Activated CD8-positive, alpha-beta memory T cell treated with anti-CD3 and anti-CD28 coated beads, Interleukin-2, amount 10 ng/mL, durations not matched to agents 7 days and 5 days (primary cell): ENCODE measurements around the gene TMEM45B. TPM values are rescaled to one million over a fixed set of nuclear protein-coding genes. Genes with fewer than 3 reads are reported as not detected.
"Not testable (repeated sequence)": the region's sequence is repeated elsewhere in the genome, so short reads cannot be mapped to it uniquely, and the experiment has no call there.

Experiments
- ATAC-seq: fragments of 150-1000 bp; cut with Tn5 transposase; one replicate; pipeline ENCODE4 v1.10.0; 2021; ENCODE audit warnings: moderate library complexity
- CTCF ChIA-PET: fragments of 350-600 bp; sonication (Branson Sonifier 250); formaldehyde crosslinking; loops from one replicate; lab custom pipeline; 2021; ENCODE audit warnings: antibody characterized with exemption; lab: Charles Lee
- DNase-seq: peaks from one replicate; pipeline ENCODE4 v3.0.0-alpha.2; 2020
- H3K27ac Mint-ChIP-seq: one replicate; pipeline ENCODE4 v1.8.0; 2021; ENCODE audit warnings: mild to moderate bottlenecking, mixed read lengths
- H3K27me3 Mint-ChIP-seq: one replicate; pipeline ENCODE4 v1.8.0; 2021; ENCODE audit warnings: mixed read lengths
- H3K36me3 Mint-ChIP-seq: one replicate; pipeline ENCODE4 v1.8.0; 2021; ENCODE audit warnings: mild to moderate bottlenecking, mixed read lengths
- H3K4me1 Mint-ChIP-seq: one replicate; pipeline ENCODE4 v1.8.0; 2021; ENCODE audit warnings: mixed read lengths
- H3K4me3 Mint-ChIP-seq: one replicate; pipeline ENCODE4 v1.8.0; 2021; ENCODE audit warnings: mild to moderate bottlenecking, moderate library complexity, mixed read lengths
- H3K9me3 Mint-ChIP-seq: one replicate; pipeline ENCODE4 v1.8.0; 2022; ENCODE audit warnings: low read depth, mixed read lengths
- total RNA-seq, 2 experiments: library from RNA; stranded (reverse); gene quantifications; one replicate each; pipeline ENCODE4 v1.2.3, GENCODE V29; 2021

The TMEM45B gene
- total RNA-seq, 2 experiments from 2014 or later: 0.18 TPM; not detected in 1

DNA sequence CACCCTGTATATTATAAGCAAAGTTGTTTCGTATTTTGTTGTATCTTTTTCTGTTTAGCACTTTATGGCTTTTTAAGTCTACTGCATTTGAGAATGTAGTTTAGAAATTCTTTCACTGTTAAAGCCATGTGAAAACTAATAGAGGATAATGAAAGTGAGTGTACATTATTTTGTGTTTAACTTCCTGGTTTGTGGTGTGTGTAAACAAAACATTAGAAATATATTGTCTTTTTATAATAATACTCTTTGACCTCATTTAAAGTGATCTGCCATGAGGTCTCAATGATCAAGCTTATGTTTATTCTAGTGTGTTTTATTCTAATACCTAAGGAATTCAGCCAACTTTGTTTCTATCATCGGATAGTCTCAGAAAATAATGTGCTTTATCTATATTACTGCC is 27.4 kb upstream of the TMEM45B start:
- DNase-seq (no peak), ATAC-seq (no peak)
- no peak overlapping the region for H3K4me3 Mint-ChIP-seq
- CTCF ChIA-PET: no interaction called here
- no peaks in the 10 kb centered on the region for H3K4me1 Mint-ChIP-seq
- H3K27me3 Mint-ChIP-seq: peaks cover 23% of the 10 kb centered on the region
- H3K9me3 Mint-ChIP-seq: no peaks in the 10 kb centered on the region
- H3K27ac Mint-ChIP-seq: no peak overlapping the region
- no peaks in the 10 kb centered on the region for H3K36me3 Mint-ChIP-seq

GRCh38 chr11:129790106-129790505 is 25.5 kb upstream of the TMEM45B start:
- H3K4me3 Mint-ChIP-seq: no peak overlapping the region
- peaks cover 23% of the 10 kb centered on the region for H3K27me3 Mint-ChIP-seq
- no peak overlapping the region for H3K27ac Mint-ChIP-seq
- DNase-seq (no peak), ATAC-seq (no peak)
- CTCF ChIA-PET: no interaction called here
- H3K9me3 Mint-ChIP-seq: no peaks in the 10 kb centered on the region
- H3K36me3 Mint-ChIP-seq: no peaks in the 10 kb centered on the region
- H3K4me1 Mint-ChIP-seq: no peaks in the 10 kb centered on the region

DNA sequence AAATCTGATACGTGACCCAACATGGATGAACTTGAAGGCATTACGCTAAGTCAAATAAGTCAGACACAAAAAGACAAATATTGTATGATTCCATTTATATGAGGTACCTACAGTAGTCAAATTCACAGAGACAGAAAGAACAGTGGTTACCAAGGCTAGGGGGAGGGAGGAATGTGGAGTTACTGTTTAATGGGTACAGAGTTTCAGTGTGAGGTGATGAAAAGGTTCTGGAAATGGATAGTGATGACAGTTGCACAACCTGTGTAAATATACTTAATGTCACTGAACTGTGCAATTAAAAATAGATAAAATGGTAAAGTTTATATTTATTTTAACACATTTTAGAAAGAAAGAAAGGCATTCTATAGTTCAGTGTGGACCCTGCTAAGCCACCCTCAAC is 24.1 kb upstream of the TMEM45B start:
- no peak overlapping the region for H3K27ac Mint-ChIP-seq
- H3K9me3 Mint-ChIP-seq: no peaks in the 10 kb centered on the region
- no peaks in the 10 kb centered on the region for H3K36me3 Mint-ChIP-seq
- peaks cover 25% of the 10 kb centered on the region for H3K27me3 Mint-ChIP-seq
- H3K4me1 Mint-ChIP-seq: no peaks in the 10 kb centered on the region
- no peak overlapping the region for H3K4me3 Mint-ChIP-seq
- no peak for ATAC-seq
- DNase-seq: no peak
- CTCF ChIA-PET: no interaction called here

GRCh38 chr11:129792663-129793062 is 23.0 kb upstream of the TMEM45B start:
- CTCF ChIA-PET: no interaction called here
- Mint-ChIP-seq H3K27ac (no peak overlapping the region), H3K4me3 (no peak overlapping the region), H3K9me3 (no peaks in the 10 kb centered on the region), H3K4me1 (no peaks in the 10 kb centered on the region), H3K27me3 (peaks cover 21% of the 10 kb centered on the region), H3K36me3 (no peaks in the 10 kb centered on the region)
- DNase-seq: no peak
- no peak for ATAC-seq

GRCh38 chr11:129795089-129795488 is 20.6 kb upstream of the TMEM45B start:
- CTCF ChIA-PET: no interaction called here
- H3K9me3 Mint-ChIP-seq: peaks cover 6% of the 10 kb centered on the region
- no peak for ATAC-seq

DNA sequence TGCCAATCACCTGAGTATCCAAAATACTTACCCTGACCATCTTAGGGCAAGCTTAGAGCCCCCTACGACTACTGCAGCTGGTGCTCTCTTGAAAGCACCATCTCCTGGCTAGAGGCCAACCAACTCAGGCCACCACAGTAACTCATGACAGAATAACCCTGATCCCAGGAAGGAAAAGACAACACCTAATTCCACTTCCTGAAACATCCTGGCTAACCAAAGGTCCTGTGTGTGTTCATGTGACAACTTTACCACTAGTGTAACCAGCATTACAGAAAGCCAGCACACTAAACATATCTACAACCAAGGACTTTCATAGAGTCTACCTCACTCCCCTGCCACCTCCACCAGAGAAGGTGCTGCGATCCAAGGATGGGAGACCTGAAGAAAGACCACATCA is 17.4 kb upstream of the TMEM45B start:
- CTCF ChIA-PET: interaction anchor here (1.0 kb wide), 1 partner anchor 48 kb away, joined by 3 read pairs; no protein-coding TSS in a partner anchor
- Mint-ChIP-seq H3K4me3 (no peak overlapping the region), H3K4me1 (no peaks in the 10 kb centered on the region), H3K36me3 (no peaks in the 10 kb centered on the region), H3K9me3 (peaks cover 6% of the 10 kb centered on the region), H3K27me3 (peaks cover 20% of the 10 kb centered on the region), H3K27ac (no peak overlapping the region)
- ATAC-seq (no peak), DNase-seq (no peak)

More at GRCh38 chr11:129795089-129795488, 20.6 kb upstream of the TMEM45B start:
- Mint-ChIP-seq H3K4me1 (no peaks in the 10 kb centered on the region), H3K27ac (no peak overlapping the region), H3K4me3 (no peak overlapping the region), H3K27me3 (peaks cover 27% of the 10 kb centered on the region), H3K36me3 (no peaks in the 10 kb centered on the region)
- DNase-seq: no peak

DNA sequence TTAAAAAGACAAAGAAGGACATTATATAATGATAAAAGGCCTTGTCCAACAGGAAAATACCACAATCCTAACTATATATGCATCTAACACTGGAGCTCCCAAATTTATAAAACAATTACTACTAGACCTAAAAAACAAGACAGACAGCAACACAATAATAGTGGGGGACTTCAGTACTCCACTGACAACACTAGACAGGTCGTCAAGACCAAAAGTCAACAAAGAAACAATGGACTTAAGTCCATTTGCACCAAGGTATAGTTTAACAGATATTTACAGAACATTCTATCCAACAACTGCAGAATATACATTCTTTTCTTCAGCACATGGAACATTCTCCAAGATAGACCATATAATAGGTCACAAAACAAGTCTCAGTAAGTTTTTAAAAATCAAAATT is 15.5 kb upstream of the TMEM45B start:
- DNase-seq, CTCF ChIA-PET, H3K36me3 Mint-ChIP-seq, H3K4me3 Mint-ChIP-seq, ATAC-seq, H3K9me3 Mint-ChIP-seq, H3K27ac Mint-ChIP-seq: not testable (repeated sequence)
- H3K4me1 Mint-ChIP-seq: peaks cover 11% of the 10 kb centered on the region
- peaks cover 35% of the 10 kb centered on the region for H3K27me3 Mint-ChIP-seq

DNA sequence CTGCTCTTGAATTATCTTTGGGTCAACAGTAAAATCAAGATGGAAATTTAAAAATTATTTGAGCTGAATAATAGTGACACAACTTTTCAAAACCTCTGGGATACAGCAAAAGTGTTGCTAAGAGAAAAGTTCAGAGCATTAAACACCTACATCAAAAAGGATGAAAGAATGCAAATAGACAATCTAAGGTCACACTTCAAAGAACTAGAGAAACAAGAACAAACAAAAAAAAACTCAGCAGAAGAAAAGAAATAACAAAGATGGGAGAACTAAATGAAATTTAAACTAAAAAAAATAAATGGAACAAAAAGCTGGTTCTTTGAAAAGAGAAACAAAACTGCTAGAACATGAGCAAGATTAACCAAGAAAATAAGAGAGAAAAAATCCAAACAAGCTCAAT is 15.0 kb upstream of the TMEM45B start:
- H3K9me3 Mint-ChIP-seq: peaks cover 6% of the 10 kb centered on the region
- H3K4me1 Mint-ChIP-seq: peaks cover 11% of the 10 kb centered on the region
- no peak overlapping the region for H3K27ac Mint-ChIP-seq
- no peak for ATAC-seq
- CTCF ChIA-PET: no interaction called here
- H3K27me3 Mint-ChIP-seq: peaks cover 39% of the 10 kb centered on the region
- DNase-seq: no peak
- H3K4me3 Mint-ChIP-seq: no peak overlapping the region
- no peaks in the 10 kb centered on the region for H3K36me3 Mint-ChIP-seq

- CTCF ChIA-PET: interaction anchor here (1.2 kb wide), 1 partner anchor 315 kb away, joined by 3 read pairs; no protein-coding TSS in a partner anchor
- DNase-seq: no peak
- no peak for ATAC-seq
- peaks cover 63% of the 10 kb centered on the region for H3K27me3 Mint-ChIP-seq
- H3K9me3 Mint-ChIP-seq: peaks cover 6% of the 10 kb centered on the region
- H3K36me3 Mint-ChIP-seq: no peaks in the 10 kb centered on the region
- peaks cover 11% of the 10 kb centered on the region for H3K4me1 Mint-ChIP-seq
- H3K4me3 Mint-ChIP-seq: no peak overlapping the region
- H3K27ac Mint-ChIP-seq: no peak overlapping the region
Measured at GRCh38 chr11:129803533-129803932, 12.1 kb upstream of the TMEM45B start.

GRCh38 chr11:129804012-129804411 is 11.6 kb upstream of the TMEM45B start:
- peaks cover 64% of the 10 kb centered on the region for H3K27me3 Mint-ChIP-seq
- peaks cover 11% of the 10 kb centered on the region for H3K4me1 Mint-ChIP-seq
- no peaks in the 10 kb centered on the region for H3K36me3 Mint-ChIP-seq
- ATAC-seq (no peak), DNase-seq (no peak)
- H3K4me3 Mint-ChIP-seq: no peak overlapping the region
- no peak overlapping the region for H3K27ac Mint-ChIP-seq
- CTCF ChIA-PET: interaction anchor here (1.2 kb wide), 1 partner anchor 315 kb away, joined by 3 read pairs; no protein-coding TSS in a partner anchor
- H3K9me3 Mint-ChIP-seq: peaks cover 4% of the 10 kb centered on the region

DNA sequence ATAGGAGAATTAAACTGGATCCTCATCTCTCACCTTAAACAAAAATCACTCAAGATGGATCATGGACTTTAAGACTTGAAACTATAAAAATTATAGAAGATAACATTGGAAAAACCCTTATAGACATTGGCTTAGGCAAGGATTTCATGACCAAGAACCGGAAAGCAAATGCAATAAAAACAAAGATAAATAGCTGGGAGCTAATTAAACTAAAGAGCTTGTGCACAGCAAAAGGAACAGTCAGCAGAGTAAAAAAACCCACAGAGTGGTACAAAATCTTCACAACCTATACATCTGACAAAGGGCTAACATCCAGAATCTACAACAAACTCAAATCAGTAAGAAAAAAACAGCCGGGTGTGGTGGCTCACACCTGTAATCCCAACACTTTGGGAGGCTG is 7.4 kb upstream of the TMEM45B start:
- H3K27ac Mint-ChIP-seq, CTCF ChIA-PET, ATAC-seq, DNase-seq, H3K4me3 Mint-ChIP-seq, H3K36me3 Mint-ChIP-seq, H3K9me3 Mint-ChIP-seq: not testable (repeated sequence)
- Mint-ChIP-seq H3K27me3 (peaks cover 61% of the 10 kb centered on the region), H3K4me1 (peaks cover 11% of the 10 kb centered on the region)

DNA sequence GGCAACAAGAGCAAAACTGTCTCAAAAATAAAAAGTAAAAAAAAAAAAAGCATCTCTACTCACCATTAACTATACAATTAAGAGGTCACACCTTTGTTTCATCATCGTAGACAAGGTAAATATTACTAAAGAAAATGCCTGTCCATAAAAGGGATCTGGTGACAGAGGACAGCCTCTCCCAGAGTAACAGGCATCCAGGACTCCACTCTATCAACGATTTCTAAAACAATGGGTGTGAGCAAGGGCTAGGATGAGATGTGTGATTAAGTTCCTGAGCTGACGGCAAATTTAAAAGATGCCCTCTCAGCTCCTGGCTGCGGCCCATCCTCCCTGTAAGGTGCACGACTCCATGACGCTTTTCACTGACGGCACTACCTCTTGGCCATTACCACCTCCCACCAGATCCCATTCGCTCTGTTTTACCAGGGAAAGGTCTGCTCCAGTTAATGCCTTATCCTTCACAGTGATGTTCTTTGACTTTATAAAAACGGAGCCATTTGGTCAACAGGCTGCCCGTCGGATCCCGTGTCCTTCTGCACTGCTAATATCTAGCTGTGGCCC is 2.3 kb upstream of the TMEM45B start:
- Mint-ChIP-seq H3K27ac (no peak overlapping the region), H3K4me1 (peaks cover 19% of the 10 kb centered on the region), H3K9me3 (no peaks in the 10 kb centered on the region), H3K27me3 (peaks cover 55% of the 10 kb centered on the region), H3K4me3 (no peak overlapping the region), H3K36me3 (peaks cover 8% of the 10 kb centered on the region)
- CTCF ChIA-PET: no interaction called here
- DNase-seq (no peak), ATAC-seq (no peak)

DNA sequence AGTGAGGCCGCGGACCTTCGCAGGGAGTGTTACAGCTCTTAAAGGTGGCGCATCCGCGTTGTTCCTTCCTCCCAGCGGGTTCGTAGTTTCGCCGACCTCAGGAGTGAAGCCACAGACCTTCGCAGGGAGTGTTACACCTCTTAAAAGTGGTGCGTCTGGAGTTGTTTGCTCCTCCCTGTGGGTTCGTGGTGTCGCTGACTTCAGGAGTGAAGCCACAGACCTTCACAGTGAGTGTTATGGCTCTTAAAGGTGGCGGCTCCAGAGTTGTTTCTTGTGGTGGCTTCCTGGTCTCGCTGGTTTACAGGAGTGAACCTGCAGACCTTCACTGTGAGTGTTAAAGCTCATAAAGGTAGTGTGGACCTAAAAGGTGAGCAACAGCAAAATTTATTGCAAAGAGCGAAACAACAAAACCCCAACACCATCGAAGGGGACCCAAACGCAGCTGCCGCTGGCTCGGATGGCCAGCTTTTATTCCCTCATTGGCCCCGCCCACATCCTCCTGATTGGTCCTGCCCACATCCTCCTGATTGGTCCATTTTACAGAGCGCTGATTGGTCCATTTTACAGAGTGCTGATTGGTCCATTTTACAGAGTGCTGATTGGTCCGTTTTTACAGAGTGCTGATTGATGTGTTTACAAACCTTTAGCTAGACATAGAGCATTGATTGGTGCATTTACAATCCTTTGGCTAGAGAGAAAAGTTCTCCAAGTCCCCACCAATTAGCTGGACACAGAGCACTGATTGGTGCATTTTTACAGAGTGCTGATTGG is 1.2 kb upstream of the TMEM45B start:
- DNase-seq (peak; percentile 72), ATAC-seq (peak; percentile 73)
- Mint-ChIP-seq H3K36me3 (peaks cover 8% of the 10 kb centered on the region), H3K4me3 (peak overlapping the region; percentile 55), H3K9me3 (no peaks in the 10 kb centered on the region), H3K27ac (peak overlapping the region; percentile 69), H3K27me3 (peaks cover 60% of the 10 kb centered on the region), H3K4me1 (peaks cover 19% of the 10 kb centered on the region)
- CTCF ChIA-PET: interaction anchor here (0.6 kb wide), 1 partner anchor 545 kb away, joined by 3 read pairs; no protein-coding TSS in a partner anchor

DNA sequence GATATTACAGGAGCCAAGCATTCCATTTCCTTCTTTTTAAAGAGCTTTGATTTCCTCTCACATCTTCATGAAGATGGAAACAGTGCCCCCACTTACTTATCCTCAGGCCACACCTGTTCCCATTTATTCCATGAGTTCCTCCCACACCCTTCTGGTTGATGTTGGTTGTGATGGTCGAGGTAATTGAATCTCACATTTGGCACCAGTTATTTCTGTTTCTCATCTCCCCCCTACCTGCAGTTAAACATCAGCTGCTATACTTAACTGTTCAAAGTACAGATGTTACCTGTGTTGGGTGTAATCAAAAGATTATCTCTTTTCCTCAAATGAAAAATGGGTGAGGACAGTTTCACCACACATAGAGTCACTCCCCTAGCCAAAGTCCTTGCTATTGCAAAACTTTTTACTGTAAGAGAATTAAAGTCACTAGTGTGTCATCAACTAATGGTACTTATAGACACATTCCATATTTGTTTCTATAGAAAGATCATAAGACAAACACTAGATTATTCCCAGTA is 1.9 kb downstream of the TMEM45B start:
- ATAC-seq: no peak
- no peak overlapping the region for H3K27ac Mint-ChIP-seq
- CTCF ChIA-PET: no interaction called here
- DNase-seq: no peak
- H3K36me3 Mint-ChIP-seq: peaks cover 8% of the 10 kb centered on the region
- H3K9me3 Mint-ChIP-seq: no peaks in the 10 kb centered on the region
- H3K4me3 Mint-ChIP-seq: no peak overlapping the region
- peaks cover 57% of the 10 kb centered on the region for H3K27me3 Mint-ChIP-seq
- H3K4me1 Mint-ChIP-seq: peaks cover 19% of the 10 kb centered on the region
